Neural progenitor cell (in vitro differentiated cells): ENCODE results near the gene GPR34. TPM values are rescaled to one million over a fixed set of nuclear protein-coding genes. Genes with fewer than 3 reads are reported as not detected.

Source experiments
- DNase-seq: peaks from one replicate; pipeline ENCODE4 v3.0.0-alpha.2; 2016; ENCODE audit warnings: low spot score
- H2AFZ ChIP-seq: fragments of 200-600 bp; sonication (generic); replicated peaks from 2 replicates; pipeline ENCODE4 v1.6.1; 2016; ENCODE audit warnings: antibody characterized with exemption
- H3F3A ChIP-seq: fragments of 200-600 bp; sonication (generic); 2 replicates; pipeline ENCODE4 v1.6.1; 2016; ENCODE audit warnings: antibody characterized with exemption, low read depth
- H3K27ac ChIP-seq: fragments of 200-600 bp; sonication (generic); 2 replicates; pipeline ENCODE4 v1.5.1; 2016; ENCODE audit warnings: mild to moderate bottlenecking
- H3K27me3 ChIP-seq: fragments of 200-600 bp; sonication (generic); 2 replicates; pipeline ENCODE4 v1.6.1; 2016; ENCODE audit warnings: mild to moderate bottlenecking, moderate library complexity
- H3K36me3 ChIP-seq: fragments of 200-600 bp; sonication (generic); 2 replicates; pipeline ENCODE4 v1.5.1; 2016
- H3K4me1 ChIP-seq: fragments of 200-600 bp; sonication (generic); 2 replicates; pipeline ENCODE4 v1.6.1; 2016; ENCODE audit warnings: mixed run types
- H3K4me2 ChIP-seq: fragments of 200-600 bp; sonication (generic); 2 replicates; pipeline ENCODE4 v1.6.1; 2016
- H3K4me3 ChIP-seq: fragments of 200-600 bp; sonication (generic); 2 replicates; pipeline ENCODE4 v1.5.1; 2016
- H3K79me2 ChIP-seq: fragments of 200-600 bp; sonication (generic); 2 replicates; pipeline ENCODE4 v1.6.1; 2016; ENCODE audit warnings: low read depth
- H3K9ac ChIP-seq: fragments of 200-600 bp; sonication (generic); 2 replicates; pipeline ENCODE4 v1.6.1; 2016
- H3K9me3 ChIP-seq: fragments of 200-600 bp; sonication (generic); 2 replicates; pipeline ENCODE4 v1.5.1; 2016; ENCODE audit warnings: low read depth
- H4K20me1 ChIP-seq: fragments of 200-600 bp; sonication (generic); 2 replicates; pipeline ENCODE4 v1.6.1; 2016; ENCODE audit warnings: low read depth
- H3K27ac Mint-ChIP-seq: 3 replicates; pipeline ENCODE4 v1.8.0; 2021; ENCODE audit warnings: mixed read lengths
- H3K27me3 Mint-ChIP-seq: 2 replicates; pipeline ENCODE4 v1.8.0; 2022; ENCODE audit warnings: low read depth, mild to moderate bottlenecking, inconsistent platforms, moderate library complexity, mixed read lengths; ENCODE audit not compliant: insufficient read depth
- H3K36me3 Mint-ChIP-seq: 3 replicates; pipeline ENCODE4 v1.8.0; 2021; ENCODE audit warnings: mixed read lengths
- H3K4me1 Mint-ChIP-seq: 3 replicates; pipeline ENCODE4 v1.8.0; 2021; ENCODE audit warnings: mixed read lengths
- H3K4me3 Mint-ChIP-seq: 3 replicates; pipeline ENCODE4 v1.8.0; 2021; ENCODE audit warnings: mild to moderate bottlenecking, moderate library complexity, mixed read lengths
- H3K9me3 Mint-ChIP-seq: 3 replicates; pipeline ENCODE4 v1.8.0; 2020; ENCODE audit warnings: mixed read lengths
- EZH2 ChIP-seq: fragments of 200-600 bp; sonication (generic); IDR thresholded peaks from 2 replicates; pipeline ENCODE4 v1.6.1; 2017; ENCODE audit warnings: antibody characterized with exemption, mild to moderate bottlenecking, moderate library complexity
- EZH2phosphoT487 ChIP-seq: fragments of 200-600 bp; sonication (generic); IDR thresholded peaks from 2 replicates; pipeline ENCODE4 v1.6.1; 2017; ENCODE audit warnings: antibody characterized with exemption
- total RNA-seq: library from RNA; depleted of rRNA; stranded (reverse); fragments of >200 nt; gene quantifications from 2 replicates; pipeline ENCODE4 v1.2.3, GENCODE V29; 2015; ENCODE audit warnings: low replicate concordance
- TF ChIP-seq, protein P1 (sequence below): fragments of 200-600 bp; sonication (generic); IDR thresholded peaks from 2 replicates; pipeline ENCODE4 v1.5.1; 2017; ENCODE audit warnings: antibody characterized with exemption, mild to moderate bottlenecking

The GPR34 gene
- total RNA-seq, 1 donor from 2014 or later, result not detected

DNA sequence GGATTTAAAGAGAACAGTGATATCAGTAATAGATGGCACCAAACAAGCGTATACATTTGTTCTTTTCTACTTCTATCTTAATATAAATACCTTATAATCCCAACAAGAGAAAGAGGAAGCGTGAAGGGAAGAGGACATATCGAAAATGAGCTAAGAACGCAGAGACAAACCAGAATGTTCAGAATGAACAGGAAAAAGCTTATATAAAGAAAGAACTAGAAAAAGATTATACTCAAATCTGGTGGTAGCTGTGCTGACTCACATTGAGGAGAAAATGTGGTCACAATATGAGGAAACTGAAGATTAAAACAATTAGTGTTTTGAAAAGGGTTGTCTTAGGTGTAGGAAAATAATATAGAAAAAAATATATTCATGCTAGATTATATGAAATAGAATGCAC lies 2.0 kb upstream of the GPR34 start:
- Mint-ChIP-seq H3K27ac (no peak overlapping the region), H3K4me3 (no peak overlapping the region), H3K36me3 (no peaks in the 10 kb centered on the region), H3K4me1 (no peaks in the 10 kb centered on the region), H3K27me3 (peaks cover under 1% of the 10 kb centered on the region), H3K9me3 (no peaks in the 10 kb centered on the region)
- no peaks in the 10 kb centered on the region for H3K27me3 ChIP-seq
- no peaks in the 10 kb centered on the region for H3F3A ChIP-seq
- DNase-seq, result no peak
- no peaks in the 10 kb centered on the region for H3K79me2 ChIP-seq
- TF ChIP-seq EZH2phosphoT487 (no peak), EZH2 (no peak)
- TF ChIP-seq, protein P1, sequence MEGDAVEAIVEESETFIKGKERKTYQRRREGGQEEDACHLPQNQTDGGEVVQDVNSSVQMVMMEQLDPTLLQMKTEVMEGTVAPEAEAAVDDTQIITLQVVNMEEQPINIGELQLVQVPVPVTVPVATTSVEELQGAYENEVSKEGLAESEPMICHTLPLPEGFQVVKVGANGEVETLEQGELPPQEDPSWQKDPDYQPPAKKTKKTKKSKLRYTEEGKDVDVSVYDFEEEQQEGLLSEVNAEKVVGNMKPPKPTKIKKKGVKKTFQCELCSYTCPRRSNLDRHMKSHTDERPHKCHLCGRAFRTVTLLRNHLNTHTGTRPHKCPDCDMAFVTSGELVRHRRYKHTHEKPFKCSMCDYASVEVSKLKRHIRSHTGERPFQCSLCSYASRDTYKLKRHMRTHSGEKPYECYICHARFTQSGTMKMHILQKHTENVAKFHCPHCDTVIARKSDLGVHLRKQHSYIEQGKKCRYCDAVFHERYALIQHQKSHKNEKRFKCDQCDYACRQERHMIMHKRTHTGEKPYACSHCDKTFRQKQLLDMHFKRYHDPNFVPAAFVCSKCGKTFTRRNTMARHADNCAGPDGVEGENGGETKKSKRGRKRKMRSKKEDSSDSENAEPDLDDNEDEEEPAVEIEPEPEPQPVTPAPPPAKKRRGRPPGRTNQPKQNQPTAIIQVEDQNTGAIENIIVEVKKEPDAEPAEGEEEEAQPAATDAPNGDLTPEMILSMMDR, result no peak
- H3K4me3 ChIP-seq, result no peak overlapping the region
- no peak overlapping the region for H3K4me2 ChIP-seq
- H3K27ac ChIP-seq, result no peak overlapping the region
- no peak overlapping the region for H3K9ac ChIP-seq
- no peaks in the 10 kb centered on the region for H4K20me1 ChIP-seq
- no peaks in the 10 kb centered on the region for H3K36me3 ChIP-seq
- H3K4me1 ChIP-seq, result no peaks in the 10 kb centered on the region
- no peak overlapping the region for H2AFZ ChIP-seq
- H3K9me3 ChIP-seq, result no peaks in the 10 kb centered on the region

DNA sequence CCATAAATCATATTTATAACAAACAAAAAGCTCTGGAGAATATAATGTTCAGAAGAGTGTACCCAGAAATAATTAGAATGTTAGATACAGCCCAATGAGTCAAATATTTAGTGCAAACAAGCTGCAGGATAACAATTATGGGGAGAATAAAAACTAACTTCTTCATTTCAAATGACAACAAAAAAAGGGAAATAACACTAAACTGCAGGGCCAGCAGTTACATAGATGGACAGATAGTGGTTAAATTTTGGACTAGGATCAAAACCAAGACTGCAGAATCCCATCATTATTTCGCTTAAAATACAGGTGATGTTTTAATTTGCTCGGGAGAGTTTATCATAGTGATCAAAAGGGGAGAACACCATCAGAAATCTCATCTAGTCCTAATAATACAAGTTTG lies 617 bp upstream of the GPR34 start:
- DNase-seq, result no peak
- no peak overlapping the region for H2AFZ ChIP-seq
- H3K9me3 Mint-ChIP-seq, result no peaks in the 10 kb centered on the region
- TF ChIP-seq EZH2, result no peak
- no peak for TF ChIP-seq EZH2phosphoT487
- TF ChIP-seq, protein P1, result no peak
- no peaks in the 10 kb centered on the region for H3K36me3 Mint-ChIP-seq
- peaks cover 2% of the 10 kb centered on the region for H3K27me3 Mint-ChIP-seq
- H3K4me3 ChIP-seq, result no peak overlapping the region
- H3K9ac ChIP-seq, result no peak overlapping the region
- H3K27me3 ChIP-seq, result no peaks in the 10 kb centered on the region
- no peaks in the 10 kb centered on the region for H3K79me2 ChIP-seq
- H3K36me3 ChIP-seq, result no peaks in the 10 kb centered on the region
- no peak overlapping the region for H3K27ac ChIP-seq
- H4K20me1 ChIP-seq, result no peaks in the 10 kb centered on the region
- H3K4me1 ChIP-seq, result no peaks in the 10 kb centered on the region
- no peak overlapping the region for H3K27ac Mint-ChIP-seq
- H3K4me3 Mint-ChIP-seq, result no peak overlapping the region
- no peak overlapping the region for H3K4me2 ChIP-seq
- no peaks in the 10 kb centered on the region for H3K9me3 ChIP-seq
- no peaks in the 10 kb centered on the region for H3K4me1 Mint-ChIP-seq
- no peaks in the 10 kb centered on the region for H3F3A ChIP-seq

DNA sequence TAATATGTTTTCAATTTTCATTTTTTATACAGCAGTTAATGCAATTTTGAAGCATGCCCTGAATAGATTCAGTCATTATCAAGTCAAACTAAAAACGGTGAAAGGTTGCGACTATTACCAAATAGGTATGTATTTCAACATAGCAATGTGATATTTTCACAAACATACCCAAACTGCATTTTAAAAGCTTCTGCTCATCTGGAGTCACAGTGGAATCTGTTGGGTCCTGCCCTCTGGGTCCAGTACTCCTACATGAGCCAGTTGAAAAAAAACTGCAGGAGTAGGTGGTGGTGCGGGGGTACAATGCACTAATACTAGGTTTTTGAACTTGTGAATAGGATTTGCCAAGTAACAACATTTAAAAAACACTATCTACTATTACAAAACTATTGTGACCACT lies 938 bp downstream of the GPR34 start:
- Histone ChIP-seq H4K20me1 (no peaks in the 10 kb centered on the region), H3K36me3 (no peaks in the 10 kb centered on the region), H3K4me2 (no peak overlapping the region), H3K27me3 (no peaks in the 10 kb centered on the region), H3F3A (no peaks in the 10 kb centered on the region), H3K27ac (no peak overlapping the region), H3K4me1 (no peaks in the 10 kb centered on the region), H3K9ac (no peak overlapping the region), H2AFZ (no peak overlapping the region), H3K4me3 (no peak overlapping the region), H3K9me3 (no peaks in the 10 kb centered on the region), H3K79me2 (no peaks in the 10 kb centered on the region)
- no peak overlapping the region for H3K4me3 Mint-ChIP-seq
- peaks cover 1% of the 10 kb centered on the region for H3K36me3 Mint-ChIP-seq
- peaks cover 2% of the 10 kb centered on the region for H3K27me3 Mint-ChIP-seq
- TF ChIP-seq EZH2phosphoT487, result no peak
- TF ChIP-seq EZH2, result no peak
- TF ChIP-seq, protein P1, result no peak
- no peaks in the 10 kb centered on the region for H3K9me3 Mint-ChIP-seq
- no peak overlapping the region for H3K27ac Mint-ChIP-seq
- no peak for DNase-seq
- no peaks in the 10 kb centered on the region for H3K4me1 Mint-ChIP-seq
